GM18907 (cell line): ENCODE results near the gene HIVEP3.

Experiments
- ATAC-seq: cut with Tn5 transposase; IDR thresholded peaks from one replicate; pipeline ENCODE4 v1.9.1; 2021; ENCODE audit warnings: mild to moderate bottlenecking, moderate library complexity; ENCODE audit not compliant: unreplicated experiment

Gene HIVEP3

DNA sequence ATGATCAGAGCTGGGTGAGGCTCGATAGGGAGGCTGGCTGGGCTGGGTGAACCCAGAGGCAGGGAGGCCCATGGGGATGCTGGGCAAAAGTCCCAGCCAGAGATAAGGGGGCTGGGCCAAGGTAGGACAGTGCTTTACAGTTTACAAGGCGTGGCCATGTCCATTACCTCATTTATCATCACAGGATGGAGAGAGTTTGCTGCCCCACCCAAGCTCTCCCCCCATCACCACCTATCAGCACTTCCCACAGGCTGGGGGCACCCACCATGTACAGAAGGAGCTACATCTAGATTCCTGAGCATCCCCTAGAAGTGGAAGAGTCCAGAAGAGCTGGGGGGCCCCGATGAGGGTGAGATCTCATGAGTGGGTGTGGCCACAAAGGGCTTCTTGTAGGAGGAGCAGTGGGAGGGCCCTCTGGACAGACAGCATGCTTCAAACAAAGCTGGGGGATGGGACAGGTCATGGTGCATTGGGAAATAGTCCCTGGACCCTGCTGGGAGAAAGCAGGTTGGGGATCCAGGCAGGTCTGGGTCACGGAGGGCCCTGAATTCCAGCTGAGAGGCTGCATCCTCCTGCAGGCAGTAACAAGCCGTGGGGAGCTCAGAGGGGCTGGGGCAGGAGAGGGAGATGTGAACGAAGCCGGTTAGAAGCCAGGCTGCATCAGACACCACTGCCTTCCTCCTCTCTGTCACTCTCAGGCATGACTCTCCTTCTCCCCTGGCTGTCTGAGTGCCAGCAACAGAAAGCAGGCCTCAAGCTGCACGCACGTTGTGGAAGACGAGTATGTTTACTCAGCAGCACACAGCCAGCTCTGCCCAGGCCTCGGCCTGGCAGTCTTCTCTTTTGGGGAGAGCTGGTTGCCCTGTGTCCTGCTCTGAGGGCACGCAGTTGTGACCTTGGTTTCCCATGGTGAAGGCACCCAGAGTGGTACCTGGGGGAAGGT lies 202.3 kb downstream of the HIVEP3 start:
- no peak for ATAC-seq

DNA sequence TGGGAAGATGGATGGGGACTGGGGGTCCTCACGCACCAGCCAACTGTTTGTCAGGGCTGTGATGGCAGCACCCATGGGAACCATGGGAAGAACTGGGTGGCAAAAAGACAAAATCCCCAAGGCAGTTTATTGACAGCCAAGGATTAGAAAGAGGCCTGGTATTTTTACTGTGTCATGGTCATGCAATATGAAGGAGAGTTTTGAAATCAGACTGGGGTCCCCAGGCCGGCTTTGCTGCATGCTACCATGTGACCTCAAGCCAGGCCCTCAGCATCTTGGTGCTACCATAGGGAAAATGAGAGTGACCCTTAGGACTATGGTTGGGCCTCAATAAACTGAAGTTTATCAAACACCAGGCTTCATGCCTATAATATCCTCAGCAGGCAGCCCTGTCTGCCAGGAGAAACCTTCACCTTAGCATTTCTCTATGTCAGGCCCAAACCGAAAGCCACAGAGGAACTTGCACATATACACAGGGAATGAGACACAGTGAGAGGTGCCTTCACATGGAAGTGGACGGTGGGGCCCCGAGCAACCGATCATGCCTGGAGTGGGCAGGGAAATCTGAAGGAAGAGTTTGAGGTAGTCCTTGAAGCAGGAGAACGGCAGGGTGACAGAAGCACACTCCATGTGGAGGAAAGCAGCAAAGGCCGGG lies 203.2 kb downstream of the HIVEP3 start:
- no peak for ATAC-seq

DNA sequence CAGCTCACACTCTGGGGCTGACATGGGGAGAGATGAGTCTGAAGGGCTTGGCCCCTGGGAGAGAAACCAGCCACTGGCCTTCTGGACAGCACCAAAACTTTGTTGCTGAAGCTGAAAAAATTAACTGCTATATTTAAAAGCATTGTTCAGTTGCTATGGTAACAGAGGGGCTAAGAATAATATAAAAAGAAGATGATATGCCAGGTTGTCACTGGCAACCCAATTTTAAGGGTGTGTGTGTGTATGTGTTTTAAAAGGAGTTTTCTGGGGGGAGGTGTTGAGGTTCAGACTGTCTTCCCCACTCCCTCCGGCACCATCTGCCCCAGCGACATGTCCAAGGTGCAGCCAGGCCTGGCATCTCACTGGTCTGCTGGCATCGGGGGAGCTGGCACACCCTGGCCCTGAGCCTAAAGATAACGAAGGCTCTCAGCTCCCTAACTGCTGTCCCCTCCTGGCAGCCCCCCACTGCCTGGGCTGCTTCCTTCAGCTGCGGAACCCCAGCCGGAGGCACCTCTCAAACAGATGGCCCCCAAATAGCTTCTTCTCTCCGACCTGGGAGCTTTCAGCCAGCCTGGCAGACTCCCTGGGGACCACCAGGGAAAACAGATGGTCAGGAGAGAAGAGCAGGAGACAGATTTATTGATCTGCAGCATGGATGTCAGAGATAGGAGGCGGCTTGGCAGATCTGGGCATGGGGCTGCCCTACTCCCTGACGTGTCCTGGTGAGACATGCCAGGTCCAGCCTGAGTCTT lies 203.9 kb downstream of the HIVEP3 start:
- ATAC-seq, result no peak

DNA sequence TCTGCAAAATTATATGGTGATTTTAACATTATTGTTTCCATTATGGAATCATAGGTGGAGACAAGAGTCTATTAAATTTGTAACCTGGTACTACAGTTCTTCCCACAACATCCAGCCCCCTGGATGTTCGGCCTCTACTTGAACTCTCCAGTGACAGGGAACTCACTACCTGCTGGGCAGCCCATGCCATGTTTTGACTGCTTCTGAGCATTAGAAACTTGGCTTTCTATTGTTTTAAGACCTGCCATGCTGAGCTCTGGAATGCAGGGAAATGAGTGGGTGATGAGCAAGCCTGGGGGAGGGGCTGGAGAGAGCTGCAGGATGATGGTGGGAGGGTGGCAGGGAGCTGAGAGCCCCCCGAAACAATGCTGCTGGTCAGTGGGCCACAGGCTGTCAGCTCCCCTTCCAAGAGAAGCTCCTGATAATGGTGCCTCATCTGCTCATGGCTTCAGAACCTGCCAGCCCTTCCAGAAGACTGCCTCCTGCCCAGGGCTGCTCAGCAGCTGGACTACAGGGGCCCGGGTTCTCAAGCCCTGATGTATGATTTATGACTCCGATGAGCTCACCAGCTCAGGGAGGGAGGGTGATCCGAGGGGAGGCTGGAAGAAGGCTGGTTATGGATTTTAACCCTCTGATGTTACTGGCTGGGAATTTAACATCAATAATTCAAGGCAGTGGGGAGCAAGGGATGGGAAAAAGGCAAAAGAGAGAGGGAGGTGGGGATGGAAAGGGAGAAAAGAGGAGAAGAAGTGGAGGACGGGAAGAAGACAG lies 205.0 kb downstream of the HIVEP3 start:
- ATAC-seq, result no peak

DNA sequence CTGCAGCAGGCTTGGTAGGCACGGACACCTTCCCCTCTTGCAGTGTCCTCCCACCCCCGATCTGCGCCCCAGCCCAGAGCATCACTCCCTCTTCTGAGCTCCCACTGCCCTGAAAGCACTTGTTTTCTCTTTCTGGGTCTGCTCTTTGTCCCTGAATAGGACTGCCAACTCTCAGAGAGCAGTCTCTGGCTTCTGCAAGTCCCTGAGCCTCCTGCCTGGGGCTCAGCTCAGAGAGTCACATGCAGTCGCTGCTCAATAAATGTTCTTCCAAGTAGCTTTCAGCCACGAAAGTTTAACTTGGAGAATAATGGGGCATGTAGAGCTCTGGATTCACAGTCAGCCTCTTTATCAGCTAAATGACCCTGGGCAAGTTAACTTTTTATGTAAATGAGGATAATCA lies 205.6 kb downstream of the HIVEP3 start:
- ATAC-seq, result no peak

DNA sequence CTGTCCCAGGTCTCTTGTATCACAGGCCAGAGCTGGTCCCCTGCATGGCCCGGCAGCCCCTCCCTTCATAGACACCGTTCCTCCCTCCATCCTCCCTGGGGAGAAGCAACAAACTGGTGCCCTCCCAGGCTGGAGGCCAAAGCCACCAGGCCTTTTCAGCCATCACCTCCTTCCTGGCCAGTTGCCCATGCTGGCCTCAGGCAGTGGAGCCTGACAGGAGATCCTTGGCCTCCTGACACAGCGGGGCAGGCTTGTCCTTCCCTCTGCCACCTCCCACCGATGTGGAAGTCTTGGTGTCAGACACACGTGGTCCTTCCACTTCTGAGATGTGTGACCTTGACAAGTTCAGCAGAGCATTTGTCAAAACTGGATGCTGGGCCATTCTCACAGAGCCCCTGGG lies 206.0 kb downstream of the HIVEP3 start:
- no peak for ATAC-seq

DNA sequence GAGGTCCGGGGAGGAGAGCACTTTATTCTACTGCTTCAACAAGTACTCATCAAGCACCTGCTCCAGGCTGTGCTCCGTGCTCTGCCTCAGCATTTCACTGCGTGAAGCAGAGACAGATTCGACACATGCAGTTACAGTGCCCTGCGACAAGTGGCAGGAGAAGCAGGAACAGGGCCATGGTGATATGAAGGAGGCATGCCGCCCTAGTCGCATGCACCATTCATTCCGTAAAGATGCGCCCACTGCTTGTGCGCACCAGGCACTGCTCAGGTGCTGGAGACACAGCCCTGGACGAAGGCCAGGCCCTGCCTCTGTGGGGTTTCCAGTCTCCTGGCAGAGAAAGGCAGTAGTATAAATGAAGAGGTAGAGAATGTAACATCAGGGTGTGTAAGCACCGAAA lies 206.6 kb downstream of the HIVEP3 start:
- ATAC-seq, result no peak

DNA sequence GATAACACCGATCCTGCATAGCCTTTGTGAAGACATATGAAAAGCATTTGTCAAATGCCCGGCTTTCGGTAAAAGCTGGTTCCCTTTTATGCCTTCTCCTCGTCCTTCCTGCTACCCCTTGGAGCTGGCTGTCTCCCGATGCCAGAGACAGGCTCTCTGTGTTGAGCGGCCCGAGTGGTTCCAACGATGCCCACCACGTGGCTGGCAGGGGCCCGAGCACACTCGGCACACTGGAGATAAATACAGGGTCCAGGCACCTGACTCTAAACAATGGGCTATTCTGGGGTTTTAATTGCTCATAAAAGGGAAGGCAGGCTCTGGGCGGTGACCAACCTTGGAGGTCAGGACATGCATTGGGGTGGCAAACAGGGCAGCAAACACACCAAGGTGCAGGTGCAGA lies 207.1 kb downstream of the HIVEP3 start:
- no peak for ATAC-seq

DNA sequence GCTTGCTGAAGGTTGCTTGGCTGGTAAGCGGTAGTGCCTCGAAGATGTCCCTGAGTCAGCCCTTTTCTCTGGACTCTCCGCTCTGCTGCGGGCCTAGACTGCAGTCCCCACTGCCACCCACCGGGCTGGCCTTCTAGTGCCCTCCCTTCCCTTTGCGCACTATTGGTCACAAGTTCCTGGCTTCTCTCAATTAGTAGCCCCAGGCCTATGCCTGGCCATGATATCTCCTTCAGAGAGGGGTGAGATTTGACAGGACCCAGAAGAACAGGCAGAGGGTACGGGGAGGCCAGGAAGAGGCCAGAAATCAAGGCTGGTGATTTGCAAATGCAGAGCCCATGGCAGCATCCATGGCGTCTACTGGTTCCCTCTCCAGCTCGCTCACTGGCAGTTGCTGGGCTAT lies 207.7 kb downstream of the HIVEP3 start:
- ATAC-seq, result no peak

DNA sequence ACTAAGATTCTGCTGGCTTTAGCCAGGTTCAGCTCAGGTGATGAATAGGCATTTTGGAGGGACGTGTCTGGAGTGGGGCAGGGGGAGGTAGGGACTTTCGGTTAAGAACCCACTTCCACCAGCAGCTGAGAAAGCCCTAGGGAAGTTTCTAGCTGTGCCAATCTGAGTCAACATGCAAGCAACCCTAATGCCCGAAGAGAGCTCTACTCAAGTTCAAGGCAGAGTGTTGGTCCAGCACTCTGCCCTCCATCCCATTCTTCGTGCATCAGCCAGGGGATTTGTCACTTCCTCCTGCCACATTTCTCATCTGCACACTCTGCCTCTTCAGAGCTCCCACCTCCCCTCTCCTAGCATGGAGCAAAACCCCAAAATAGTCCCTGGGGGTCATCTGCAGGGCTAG lies 208.8 kb downstream of the HIVEP3 start:
- ATAC-seq, result no peak

DNA sequence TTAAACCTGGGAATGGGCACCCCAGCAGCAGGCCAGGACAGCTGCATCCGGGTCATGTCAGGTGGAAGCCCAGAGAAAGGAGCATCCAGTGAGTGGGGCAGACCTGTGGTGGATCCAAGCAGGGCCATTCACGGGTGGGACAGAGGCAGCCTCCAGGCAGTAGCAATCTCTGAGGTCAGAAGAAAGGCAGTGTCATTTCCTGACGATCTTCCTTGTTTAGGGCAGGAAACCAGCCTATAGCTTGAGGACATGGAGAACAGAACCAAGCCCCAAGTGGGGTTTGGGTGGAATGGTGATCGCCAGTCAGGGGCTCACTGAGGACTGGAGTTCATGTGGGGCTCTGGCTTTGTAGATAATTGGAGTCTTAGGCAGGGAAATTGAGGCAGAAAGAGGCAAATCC lies 209.4 kb downstream of the HIVEP3 start:
- ATAC-seq, result no peak

DNA sequence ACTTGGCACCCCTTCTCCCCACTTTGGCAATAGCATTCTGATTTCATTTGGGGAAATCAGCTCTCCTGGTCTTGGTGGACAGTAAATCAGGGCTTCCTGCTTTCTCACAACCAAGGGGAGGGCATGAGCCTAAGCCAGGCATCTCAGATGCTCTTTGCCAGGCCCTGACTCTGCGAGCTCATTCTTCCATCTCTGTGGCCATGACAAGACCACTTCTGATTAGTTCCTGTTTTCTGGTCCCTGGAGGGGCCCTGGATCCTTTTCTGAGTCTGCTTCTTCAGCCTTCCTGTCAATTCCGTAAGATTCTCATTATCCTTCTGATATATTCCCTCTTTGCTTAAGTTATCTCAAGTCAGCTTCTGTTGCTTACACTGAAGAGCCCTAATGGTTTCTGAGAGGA lies 210.4 kb downstream of the HIVEP3 start:
- ATAC-seq, result no peak

DNA sequence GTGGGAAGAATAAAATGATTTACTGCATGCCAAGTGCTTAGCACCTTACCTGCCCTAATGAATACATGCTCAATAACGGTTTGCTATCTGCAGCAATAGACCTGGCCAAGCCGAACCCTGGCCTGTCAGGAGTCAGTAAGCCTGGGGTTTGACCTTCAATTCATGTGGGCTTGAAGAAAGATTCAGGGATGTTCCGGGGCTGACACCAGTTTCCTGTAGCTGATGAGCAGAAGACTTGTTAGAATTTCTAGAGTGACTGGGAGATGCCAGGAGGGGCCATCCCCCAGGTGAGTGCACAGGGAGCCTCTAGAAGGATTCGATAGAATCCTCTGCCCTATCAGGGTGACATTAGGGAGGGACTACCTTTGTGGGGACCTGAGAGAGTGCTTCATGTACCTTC lies 210.9 kb downstream of the HIVEP3 start:
- ATAC-seq, result no peak

DNA sequence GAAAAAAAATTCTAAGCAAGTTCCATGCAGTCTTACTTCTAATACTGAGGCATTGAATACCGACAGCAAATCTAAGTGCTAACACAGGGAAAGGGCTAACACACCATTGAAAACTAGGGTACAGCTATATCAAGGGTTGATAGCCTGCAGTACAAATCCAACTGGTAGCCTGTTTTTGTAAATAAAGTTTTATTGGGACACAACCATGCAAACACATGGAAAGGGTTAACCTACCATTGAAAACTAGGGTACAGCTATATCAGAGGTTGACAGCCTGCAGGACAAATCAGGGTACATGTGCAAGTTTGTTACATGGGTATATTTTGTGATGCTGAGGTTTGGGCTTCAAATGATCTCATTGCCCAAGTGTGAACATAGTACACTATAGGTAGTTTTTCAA lies 212.9 kb downstream of the HIVEP3 start:
- no peak for ATAC-seq

DNA sequence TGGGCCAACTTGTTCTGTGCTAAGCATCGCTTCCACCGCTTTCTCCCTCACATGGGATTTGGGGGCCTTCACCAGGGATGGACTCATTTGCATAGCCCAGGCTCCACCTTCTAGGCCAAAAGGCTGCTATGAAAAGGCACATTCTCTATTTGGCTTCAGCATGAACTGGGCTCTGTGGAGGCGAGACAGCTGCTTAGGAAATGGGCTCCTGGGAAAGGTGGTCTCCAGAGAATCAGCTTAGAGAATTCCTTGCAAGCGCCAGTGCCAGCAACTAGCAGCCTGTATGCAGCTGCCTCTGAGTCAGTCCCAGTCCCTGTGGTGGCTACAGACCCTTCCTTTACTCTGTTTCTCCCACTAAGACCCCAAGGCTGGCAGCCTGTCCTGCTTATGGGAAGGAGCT lies 214.5 kb downstream of the HIVEP3 start:
- ATAC-seq, result no peak

DNA sequence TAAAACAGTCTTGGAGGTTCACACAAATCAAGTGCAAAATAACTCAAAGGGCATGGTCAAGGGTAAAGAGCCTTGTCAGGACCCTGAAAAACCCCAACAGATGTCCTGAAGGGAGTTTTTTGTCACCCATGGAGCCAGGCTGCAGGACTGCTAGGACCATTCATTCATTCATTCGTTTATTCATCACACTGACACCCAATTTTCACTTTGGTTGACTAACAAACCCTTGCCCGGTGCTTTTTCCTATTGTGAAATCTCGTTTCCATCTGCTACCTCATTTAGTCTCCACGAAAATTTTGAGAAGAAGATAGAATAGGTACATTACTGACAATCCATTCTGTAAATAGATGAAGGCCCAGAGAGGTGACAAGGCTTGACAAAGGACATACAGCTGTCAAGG lies 216.0 kb downstream of the HIVEP3 start:
- ATAC-seq, result no peak

DNA sequence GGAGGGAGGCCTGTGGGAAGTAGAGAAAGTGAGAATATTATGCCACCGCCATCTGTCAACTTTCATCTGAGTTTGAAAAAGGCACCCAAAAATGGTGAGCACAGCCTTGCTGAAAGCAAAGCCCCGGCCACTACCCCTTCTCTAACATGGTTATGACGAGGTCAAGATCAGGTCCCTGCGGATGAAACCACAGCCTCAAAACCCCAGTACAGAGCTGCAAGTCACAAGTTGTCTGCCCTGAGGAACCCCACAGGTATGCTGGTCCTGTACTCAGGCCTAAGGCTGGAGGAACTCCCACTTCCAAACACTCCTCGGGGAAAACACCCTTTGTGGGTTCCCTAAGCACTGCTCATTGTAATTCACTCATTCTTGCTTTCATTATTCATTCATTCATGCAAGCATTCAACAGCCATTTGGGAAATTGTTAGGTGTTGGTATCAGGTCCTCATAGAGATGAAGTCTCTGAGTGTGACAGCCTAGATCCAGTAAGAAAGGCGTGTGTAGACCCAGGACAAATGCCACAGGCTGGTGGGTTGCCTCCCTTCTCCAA lies 217.7 kb downstream of the HIVEP3 start:
- no peak for ATAC-seq

DNA sequence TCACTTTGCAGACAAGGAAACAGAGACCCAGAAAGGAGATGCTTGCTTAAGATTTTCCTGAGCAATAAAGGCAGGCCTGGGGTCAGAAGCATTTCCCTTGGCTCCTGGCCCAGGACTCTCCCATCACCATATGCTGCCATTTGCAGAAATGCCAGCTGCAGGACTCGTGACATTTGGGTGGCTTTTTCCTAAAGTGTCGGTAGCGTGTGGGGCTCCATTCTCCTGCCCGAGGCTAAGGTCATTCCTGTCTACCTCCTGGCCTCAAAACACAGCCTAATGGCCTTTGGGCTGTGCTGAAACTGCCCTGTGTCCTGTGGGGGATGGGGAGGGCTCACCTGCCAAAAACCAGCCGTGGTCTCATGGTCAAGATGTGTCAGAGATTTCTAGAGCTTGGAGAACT lies 218.1 kb downstream of the HIVEP3 start:
- ATAC-seq, result no peak

DNA sequence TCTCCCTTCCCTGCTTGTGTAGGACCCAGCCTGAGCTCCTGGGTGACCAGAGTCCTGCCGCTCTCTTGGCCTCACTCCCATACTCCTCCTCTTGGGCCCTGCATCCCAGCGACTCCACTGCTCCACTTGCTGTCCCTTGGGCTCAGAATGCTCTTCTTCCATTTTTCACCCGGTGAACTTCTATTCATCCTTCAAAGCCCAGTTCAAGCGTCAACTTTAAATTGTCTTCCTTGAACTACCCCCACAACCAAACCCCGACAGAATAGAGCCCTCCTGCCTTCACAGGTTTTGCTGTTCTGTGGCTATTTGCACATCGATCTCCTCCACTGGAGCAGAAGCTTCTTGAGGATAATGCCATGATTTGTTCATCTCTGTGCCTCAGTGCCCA lies 218.9 kb downstream of the HIVEP3 start:
- no peak for ATAC-seq

DNA sequence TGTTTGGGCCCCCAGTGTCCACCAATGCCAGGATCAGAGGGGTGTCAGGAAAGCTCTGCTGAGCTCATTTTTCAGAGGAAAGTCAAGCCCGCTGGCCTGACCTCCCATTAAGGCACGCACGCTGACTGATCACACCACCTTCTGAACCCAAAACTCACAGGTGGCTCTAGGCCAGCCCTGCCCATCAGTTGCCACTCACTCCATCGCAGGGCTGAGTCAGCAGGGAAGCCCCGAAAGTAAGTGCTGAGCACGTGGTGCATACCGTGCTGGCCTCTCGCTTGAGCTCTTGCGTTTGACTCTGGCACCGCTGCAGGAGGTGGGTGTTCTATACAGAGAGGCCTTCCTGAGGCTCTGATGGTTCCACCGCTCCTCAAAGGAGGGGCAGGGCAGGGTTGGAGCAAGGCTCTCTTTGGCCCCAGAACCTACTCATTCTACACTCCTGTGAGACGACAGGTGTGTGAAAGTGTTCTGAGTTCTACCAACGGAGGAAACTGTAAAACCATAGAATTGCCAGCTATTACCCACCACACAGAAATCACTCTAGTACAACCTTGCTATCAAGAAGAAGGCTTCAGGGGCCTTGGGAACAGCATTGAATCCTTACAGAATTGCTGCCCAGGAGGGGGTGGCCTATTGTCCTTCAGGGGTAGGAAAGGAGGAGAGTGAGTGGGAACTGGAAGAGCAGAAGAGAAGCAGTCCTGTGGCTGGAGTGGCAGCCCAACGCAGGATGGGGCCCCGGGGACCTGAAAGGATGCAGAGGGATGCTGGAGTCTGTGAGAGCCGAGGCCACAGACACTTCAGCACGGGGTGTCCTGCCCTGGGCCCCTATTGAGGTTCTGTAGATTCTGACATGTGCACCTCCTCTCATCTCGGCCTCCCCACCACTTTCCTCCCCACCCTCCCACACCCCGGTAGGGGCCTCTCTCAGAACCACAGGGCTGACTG lies 219.5 kb downstream of the HIVEP3 start:
- ATAC-seq, result no peak
